ENCODE measurements around the gene MYH9. TPM values are rescaled to one million over a fixed set of nuclear protein-coding genes. Genes with fewer than 3 reads are reported as not detected.

MYH9 gene
- total and polyA plus RNA-seq, 2 experiments from 2014 or later: 58.4 to 233 TPM

GRCh38 chr22:36397131-36398093, 9.6 kb upstream of the MYH9 start:
- Histone ChIP-seq H3K27me3 (ENCODE audit: insufficient read depth) (no peaks in the 10 kb centered on the region), H3K27ac (ENCODE audit: low read depth) (no peak overlapping the region; the same call in 1 of the 2 replicates), H4K20me1 (replicated peaks; ENCODE audit: insufficient read depth) (no peaks in the 10 kb centered on the region), H3K4me1 (ENCODE audit: insufficient read depth) (no peaks in the 10 kb centered on the region), H3K4me3 (no peak overlapping the region), H3K4me2 (no peak overlapping the region), H3F3A (replicated peaks; ENCODE audit: low read depth) (no peaks in the 10 kb centered on the region), H2AFZ (peak overlapping the region; percentile 33; the same call in 1 of the 2 replicates), H3K36me3 (ENCODE audit: insufficient read depth) (no peaks in the 10 kb centered on the region), H3K79me2 (replicated peaks; ENCODE audit: insufficient read depth) (no peaks in the 10 kb centered on the region), H3K9me2 (ENCODE audit: insufficient read depth) (no peaks in the 10 kb centered on the region)
- Mint-ChIP-seq H3K4me1 (peaks cover 21% of the 10 kb centered on the region), H3K27ac (peak overlapping the region; percentile 61), H3K4me3 (no peak overlapping the region), H3K27me3 (ENCODE audit: insufficient read depth, low read depth, poor library complexity) (peaks cover 8% of the 10 kb centered on the region), H3K36me3 (ENCODE audit: low read depth) (no peaks in the 10 kb centered on the region), H3K9me3 (no peaks in the 10 kb centered on the region)
- DNase-seq (ENCODE audit: low spot score): peak; percentile 44
- peak; percentile 46 for ATAC-seq
- no peak for TF ChIP-seq REST (IDR thresholded peaks at IDR 0.05; ENCODE audit: unreplicated experiment)

GRCh38 chr22:36395915-36396314, 8.1 kb upstream of the MYH9 start:
- Histone ChIP-seq H3K4me3 (no peak overlapping the region), H3K4me1 (ENCODE audit: insufficient read depth) (no peaks in the 10 kb centered on the region), H2AFZ (no peak overlapping the region), H3K27me3 (ENCODE audit: insufficient read depth) (no peaks in the 10 kb centered on the region), H3K79me2 (replicated peaks; ENCODE audit: insufficient read depth) (no peaks in the 10 kb centered on the region), H3K27ac (ENCODE audit: low read depth) (no peak overlapping the region), H3K36me3 (ENCODE audit: insufficient read depth) (no peaks in the 10 kb centered on the region), H3K4me2 (no peak overlapping the region), H4K20me1 (replicated peaks; ENCODE audit: insufficient read depth) (no peaks in the 10 kb centered on the region), H3K9me2 (ENCODE audit: insufficient read depth) (no peaks in the 10 kb centered on the region), H3F3A (replicated peaks; ENCODE audit: low read depth) (no peaks in the 10 kb centered on the region)
- no peak for TF ChIP-seq POLR2AphosphoS5 (IDR thresholded peaks at IDR 0.05; ENCODE audit: low read depth)
- Mint-ChIP-seq H3K36me3 (ENCODE audit: low read depth) (no peaks in the 10 kb centered on the region), H3K4me3 (no peak overlapping the region), H3K27ac (peak overlapping the region; percentile 60), H3K4me1 (peaks cover 21% of the 10 kb centered on the region), H3K27me3 (ENCODE audit: insufficient read depth, low read depth, poor library complexity) (peaks cover 8% of the 10 kb centered on the region), H3K9me3 (no peaks in the 10 kb centered on the region)
- ATAC-seq (no peak; the same call in 2 of the 3 replicates), DNase-seq (ENCODE audit: low spot score) (no peak)

- Mint-ChIP-seq H3K4me1 (peaks cover 21% of the 10 kb centered on the region), H3K27ac (no peak overlapping the region), H3K27me3 (ENCODE audit: insufficient read depth, low read depth, poor library complexity) (peaks cover 8% of the 10 kb centered on the region), H3K36me3 (ENCODE audit: low read depth) (no peaks in the 10 kb centered on the region), H3K4me3 (no peak overlapping the region), H3K9me3 (no peaks in the 10 kb centered on the region)
- Histone ChIP-seq H3F3A (replicated peaks; ENCODE audit: low read depth) (no peaks in the 10 kb centered on the region), H3K4me1 (ENCODE audit: insufficient read depth) (no peaks in the 10 kb centered on the region), H3K79me2 (replicated peaks; ENCODE audit: insufficient read depth) (no peaks in the 10 kb centered on the region), H3K4me2 (no peak overlapping the region), H2AFZ (peak overlapping the region; percentile 83; the same call in 1 of the 2 replicates), H3K27me3 (ENCODE audit: insufficient read depth) (no peaks in the 10 kb centered on the region), H3K36me3 (ENCODE audit: insufficient read depth) (no peaks in the 10 kb centered on the region), H3K9me2 (ENCODE audit: insufficient read depth) (no peaks in the 10 kb centered on the region), H3K27ac (ENCODE audit: low read depth) (no peak overlapping the region), H3K4me3 (no peak overlapping the region), H4K20me1 (replicated peaks; ENCODE audit: insufficient read depth) (no peaks in the 10 kb centered on the region)
- DNase-seq (ENCODE audit: low spot score) (peak; percentile 20), ATAC-seq (no peak)
- TF ChIP-seq POLR2AphosphoS5 (IDR thresholded peaks at IDR 0.05; ENCODE audit: low read depth) (no peak), CREB1 (CRISPR knock-in tag; IDR thresholded peaks at IDR 0.05; ENCODE audit: low read depth) (no peak), ETS1 (IDR thresholded peaks at IDR 0.05) (no peak), NANOG (IDR thresholded peaks at IDR 0.05; ENCODE audit: borderline replicate concordance) (no peak), JUNB (IDR thresholded peaks at IDR 0.05; ENCODE audit: unreplicated experiment) (no peak), REST (IDR thresholded peaks at IDR 0.05; ENCODE audit: unreplicated experiment) (no peak), EZH2phosphoT487 (IDR thresholded peaks at IDR 0.05; ENCODE audit: unreplicated experiment) (no peak)
Observed at GRCh38 chr22:36395055-36395849, 7.5 kb upstream of the MYH9 start.
